Measurements from ENCODE around the gene EFNB1.

- TF ChIP-seq CTCF (IDR thresholded peaks at IDR 0.05; ENCODE audit: insufficient read depth, low read depth, low read length) (no peak), EZH2 (IDR thresholded peaks at IDR 0.05; ENCODE audit: insufficient read depth, low read length) (no peak)
Observed at GRCh38 chrX:68840256-68840655, 11.4 kb downstream of the EFNB1 start.

Data from astrocyte (in vitro differentiated cells and primary cell).